Sciatic nerve (tissue), 2 donors: ENCODE results near the gene CHEK2. TPM values are rescaled to one million over a fixed set of nuclear protein-coding genes. Genes with fewer than 3 reads are reported as not detected.
"Not testable (repeated sequence)": the region's sequence is repeated elsewhere in the genome, so short reads cannot be mapped to it uniquely, and the experiment has no call there.

Source experiments
- ATAC-seq: fragments of 200-7000 bp; cut with Tn5 transposase; one replicate; pipeline ENCODE4 v1.9.1; 2020; ENCODE audit warnings: mild to moderate bottlenecking, moderate library complexity
- DNase-seq: peaks from one replicate; pipeline ENCODE4 v3.0.0-alpha.2; 2020; ENCODE audit warnings: low spot score
- intact Hi-C: fragments of 100-400 bp; cut with DNase I; formaldehyde crosslinking; loops from one replicate; pipeline ENCODE4 v1.14.2; 2022
- total RNA-seq: library from RNA; stranded (reverse); fragmentation: NEBNext Ultra II Directional; extraction: Animal tissue kit (Norgen Biotek cat#: 25700); gene quantifications from one replicate; pipeline ENCODE4 v1.2.1, GENCODE V29; 2021
- donor health status: DM: no; HTN: no; CAD: no.
- donor health status: DM: no; HTN: no; CAD: no.

CHEK2 gene
- total RNA-seq, 1 donor from 2014 or later, result 29.3 TPM

DNA sequence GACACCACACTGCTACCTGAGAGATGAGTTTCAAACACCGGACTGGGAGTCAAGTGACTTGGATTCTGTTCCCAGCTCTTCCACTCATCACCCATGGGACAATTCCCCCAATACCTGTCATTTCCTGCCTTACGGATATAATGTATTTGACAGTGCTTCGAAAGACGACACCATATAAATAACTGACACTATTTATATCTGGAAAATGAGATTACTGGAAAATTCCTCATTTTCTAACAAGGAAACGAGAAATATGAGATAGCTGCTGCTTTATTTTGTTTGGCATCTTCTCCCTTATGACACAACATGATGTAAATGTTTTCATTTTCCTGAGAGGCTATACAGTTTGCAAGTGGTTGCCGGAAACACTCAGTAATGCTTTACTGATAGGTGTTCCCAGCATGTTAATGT is 8.9 kb upstream of the CHEK2 start:
- DNase-seq, result no peak
- no peak for ATAC-seq
- intact Hi-C loops, result no loop called here

- ATAC-seq (no peak), DNase-seq (no peak)
- intact Hi-C loops, result no loop called here
Measured at GRCh38 chr22:28743852-28744251, 2.2 kb upstream of the CHEK2 start.

- no peak for ATAC-seq
- DNase-seq, result no peak
- intact Hi-C loops, result no loop called here
Measured at GRCh38 chr22:28742562-28742962, 942 bp upstream of the CHEK2 start.

- DNase-seq (no peak), ATAC-seq (no peak)
- intact Hi-C loops, result no loop called here
Measured at GRCh38 chr22:28741200-28741784, 328 bp downstream of the CHEK2 start.

- DNase-seq, intact Hi-C loops, ATAC-seq: not testable (repeated sequence)
Measured at GRCh38 chr22:28738876-28739275, 2.7 kb downstream of the CHEK2 start.

- intact Hi-C loops, result no loop called here
- ATAC-seq, result no peak
- DNase-seq, result no peak
Measured at GRCh38 chr22:28737701-28738100, 3.9 kb downstream of the CHEK2 start.

- DNase-seq (no peak), ATAC-seq (no peak)
- intact Hi-C loops, result no loop called here
Measured at GRCh38 chr22:28736301-28737155, 5.1 kb downstream of the CHEK2 start.

GRCh38 chr22:28734393-28734792 is 7.2 kb downstream of the CHEK2 start:
- DNase-seq (no peak), ATAC-seq (no peak)
- intact Hi-C loops, result no loop called here

DNA sequence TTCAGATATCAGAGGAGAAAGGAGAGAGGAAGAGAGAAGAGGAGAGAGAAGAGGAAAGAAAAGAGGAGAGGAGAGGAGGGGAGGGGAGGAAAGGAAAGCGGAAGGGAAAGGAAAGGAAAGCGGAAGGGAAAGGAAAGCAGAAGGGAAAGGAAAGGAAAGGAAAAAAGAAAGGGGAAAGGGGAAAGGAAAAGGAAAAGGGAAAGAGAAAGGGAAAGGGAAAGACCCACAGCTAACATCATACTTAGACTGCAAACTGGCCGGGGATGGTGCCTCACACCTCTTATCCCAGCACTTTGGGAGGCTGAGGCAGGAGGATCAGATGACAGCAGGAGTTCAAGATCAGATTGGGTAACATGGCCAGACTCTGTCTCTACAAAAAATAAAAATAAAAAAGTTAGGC is 11.4 kb downstream of the CHEK2 start:
- DNase-seq (no peak), ATAC-seq (no peak)
- intact Hi-C loops, result no loop called here

- no peak for ATAC-seq
- no peak for DNase-seq
- intact Hi-C loops, result no loop called here
Measured at GRCh38 chr22:28728621-28729313, 12.9 kb downstream of the CHEK2 start.

DNA sequence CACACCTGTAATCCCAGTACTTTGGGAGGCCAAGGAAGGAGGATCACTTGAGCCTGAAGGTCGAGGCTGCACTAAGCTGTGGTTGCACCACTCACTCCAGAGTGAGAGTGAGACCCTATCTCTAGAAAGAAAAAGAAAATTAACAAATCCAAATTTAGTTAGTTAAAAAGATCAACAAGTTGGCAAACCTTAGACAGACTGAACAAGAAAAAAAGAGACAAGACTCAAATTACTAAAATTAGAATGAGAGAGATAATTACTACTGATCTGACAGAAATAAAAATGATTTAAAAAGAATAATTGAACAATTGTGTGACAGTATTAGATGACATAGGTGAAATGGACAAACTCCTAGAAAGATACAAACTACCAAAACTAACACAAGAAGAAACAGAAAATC is 13.6 kb downstream of the CHEK2 start:
- ATAC-seq (no peak), DNase-seq (no peak)
- intact Hi-C loops, result no loop called here

- intact Hi-C loops, result no loop called here
- ATAC-seq (no peak), DNase-seq (no peak)
Measured at GRCh38 chr22:28718044-28718443, 23.6 kb downstream of the CHEK2 start.

DNA sequence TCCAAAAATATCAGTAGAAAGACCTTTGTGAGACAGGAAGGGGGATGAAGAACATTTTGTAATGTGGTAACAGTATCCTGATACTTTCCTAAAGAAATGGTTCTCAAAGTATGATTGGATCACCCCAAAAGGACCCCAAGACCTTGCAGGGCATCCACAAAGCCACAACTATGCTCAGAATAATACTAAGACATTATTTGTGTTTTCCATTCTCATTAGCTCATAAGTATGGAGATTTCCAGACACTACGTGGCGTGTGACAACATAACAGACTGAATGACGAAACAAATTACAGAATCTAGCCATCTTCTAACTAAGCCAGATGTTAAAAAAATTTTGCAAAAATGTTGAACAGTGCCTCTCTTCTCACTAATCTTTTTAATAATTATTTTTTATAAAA is 24.9 kb downstream of the CHEK2 start:
- ATAC-seq, result no peak
- intact Hi-C loops, result no loop called here
- no peak for DNase-seq

DNA sequence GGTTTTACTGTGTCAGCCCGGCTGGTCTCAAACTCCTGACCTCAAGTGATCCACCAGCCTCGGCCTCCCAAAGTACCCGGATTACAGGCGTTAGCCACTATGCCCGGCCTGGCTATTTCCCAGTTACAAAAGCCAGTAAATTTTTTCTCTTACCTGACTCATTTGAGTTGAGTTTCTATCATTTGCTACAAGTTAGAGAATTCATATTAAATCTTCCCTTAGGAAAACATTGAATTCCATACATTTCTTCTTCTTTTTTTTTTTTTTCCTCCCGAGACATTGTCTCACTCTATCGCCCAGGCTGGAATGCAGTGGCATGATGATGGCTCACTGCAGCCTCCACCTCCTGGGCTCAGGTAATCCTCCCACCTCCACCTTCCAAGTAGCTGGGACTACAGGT is 26.0 kb downstream of the CHEK2 start:
- no peak for ATAC-seq
- no peak for DNase-seq
- intact Hi-C loops, result no loop called here

- no peak for DNase-seq
- intact Hi-C loops, result no loop called here
- no peak for ATAC-seq
Measured at GRCh38 chr22:28714043-28714628, 27.5 kb downstream of the CHEK2 start.

DNA sequence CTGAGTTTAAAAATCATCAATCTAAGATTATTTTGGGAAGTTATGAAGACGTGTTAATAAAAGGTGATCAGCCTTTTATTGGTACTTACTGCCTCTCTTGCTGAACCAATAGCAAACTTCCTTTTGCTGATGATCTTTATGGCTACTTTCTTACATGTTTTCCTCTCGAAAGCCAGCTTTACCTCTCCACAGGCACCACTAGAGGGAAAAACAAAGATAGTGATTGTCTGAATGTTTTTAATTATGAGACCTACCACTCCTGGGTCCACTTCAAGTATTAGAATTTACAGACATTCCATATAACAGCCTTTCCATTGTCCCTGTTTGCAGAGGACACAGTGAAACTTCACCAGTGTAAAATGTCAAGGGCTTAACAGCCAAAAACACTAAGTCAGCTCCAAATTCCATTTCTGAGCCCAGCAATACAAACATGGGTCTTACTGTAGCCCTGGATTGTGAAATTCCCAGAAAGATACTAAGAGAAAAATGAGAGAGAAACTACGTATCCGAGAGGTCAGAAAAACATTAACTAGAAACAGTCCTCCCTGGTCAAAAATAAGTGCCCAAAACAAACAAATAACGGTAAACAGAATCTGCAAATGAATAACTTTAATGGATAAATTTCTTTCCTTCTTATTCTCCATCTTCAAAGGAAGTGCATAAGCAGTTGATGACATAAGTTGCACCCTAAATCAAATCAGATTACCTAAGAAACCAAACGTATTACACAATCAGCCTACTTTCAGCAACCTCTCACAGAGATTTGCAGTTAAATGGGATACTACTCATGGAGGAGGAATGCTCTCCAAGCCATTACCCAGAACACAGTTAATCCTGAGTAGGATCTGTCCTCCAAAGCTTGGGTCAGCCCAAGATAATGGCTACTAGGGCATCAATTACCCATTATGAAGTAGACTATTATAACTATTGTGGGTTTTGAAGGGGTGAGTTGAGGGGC is 29.5 kb downstream of the CHEK2 start:
- peak; percentile 96 for ATAC-seq
- no peak for DNase-seq
- intact Hi-C loops, result no loop called here

DNA sequence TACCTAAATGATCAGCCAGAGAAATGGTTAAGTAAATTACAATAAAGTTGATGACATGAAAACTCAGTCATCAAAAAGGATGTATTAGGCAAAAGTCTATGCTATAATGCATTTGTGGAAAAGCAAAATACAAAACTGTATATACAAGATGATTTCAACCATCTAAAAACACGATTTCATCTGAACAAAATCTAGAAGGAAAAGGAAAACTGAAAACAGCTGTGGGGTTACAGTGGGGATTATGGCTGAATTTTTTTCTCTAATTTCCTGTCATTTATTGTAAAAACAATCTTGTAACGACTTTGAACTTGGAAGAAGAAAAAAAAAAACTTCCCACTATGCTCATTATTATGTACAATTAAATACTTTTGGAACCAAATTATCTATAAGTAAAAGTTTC is 30.3 kb downstream of the CHEK2 start:
- intact Hi-C loops, result no loop called here
- DNase-seq (no peak), ATAC-seq (no peak)

DNA sequence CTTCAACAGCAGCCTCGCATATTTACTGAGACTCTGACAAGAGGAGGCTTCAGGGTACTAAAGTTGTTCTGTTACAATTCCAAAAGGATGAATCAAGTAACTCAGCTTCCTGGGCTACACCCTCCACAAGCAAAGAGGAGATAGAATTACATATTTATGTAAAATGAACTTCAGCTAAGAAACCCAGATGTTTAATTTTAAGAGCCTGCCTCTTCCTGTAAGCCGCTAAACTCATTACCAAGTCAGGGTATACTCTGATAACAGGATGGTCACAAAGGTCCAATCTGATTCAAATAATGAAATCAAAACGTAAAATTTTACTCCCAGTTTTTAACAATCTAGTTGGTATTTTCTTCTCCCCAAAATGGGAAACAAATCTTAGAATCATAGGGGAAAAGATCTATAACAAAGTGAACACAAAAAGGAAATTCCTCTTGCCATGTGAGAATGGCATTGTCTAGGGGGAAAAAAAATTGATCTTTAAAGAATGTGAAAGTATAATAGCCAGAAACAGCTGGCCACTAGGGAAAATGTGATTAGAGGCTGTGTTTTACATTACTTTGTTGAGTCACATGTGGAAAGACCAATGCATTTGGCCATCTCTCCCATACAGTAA is 30.9 kb downstream of the CHEK2 start:
- intact Hi-C loops, result no loop called here
- DNase-seq, result no peak
- ATAC-seq, result no peak
